HPDE6-E6E7 (cell line): ENCODE measurements around the gene ST8SIA1.
"Not testable (repeated sequence)": the region's sequence is repeated elsewhere in the genome, so short reads cannot be mapped to it uniquely, and the experiment has no call there.

Experiments used
- DNase-seq: peaks from one replicate; pipeline ENCODE4 v3.0.0; 2011; ENCODE audit warnings: missing footprints; ENCODE audit errors: extremely low spot score

Gene ST8SIA1

GRCh38 chr12:22172501-22172900 lies 162.0 kb downstream of the ST8SIA1 start:
- no peak for DNase-seq

GRCh38 chr12:22169376-22169775 lies 165.1 kb downstream of the ST8SIA1 start:
- DNase-seq, result no peak

DNA sequence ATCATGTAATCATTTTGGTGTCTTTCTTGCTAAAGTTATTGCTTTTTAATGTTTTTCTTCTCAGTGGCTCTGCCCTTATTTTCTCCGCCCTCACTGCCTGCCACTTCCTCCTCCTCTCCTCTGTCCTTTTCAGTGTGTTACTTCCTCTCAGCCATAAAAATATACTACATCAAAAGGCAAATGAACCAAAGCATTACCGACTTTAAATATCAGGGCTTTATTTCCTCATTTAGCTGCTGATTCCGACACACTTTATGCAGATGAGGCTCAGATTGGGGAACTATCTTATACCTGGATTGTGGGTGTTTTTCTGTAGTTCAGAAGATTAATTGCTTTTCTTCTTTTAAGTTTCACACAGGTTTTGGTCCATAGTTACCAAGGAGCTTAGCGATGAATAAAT lies 170.4 kb downstream of the ST8SIA1 start:
- no peak for DNase-seq

DNA sequence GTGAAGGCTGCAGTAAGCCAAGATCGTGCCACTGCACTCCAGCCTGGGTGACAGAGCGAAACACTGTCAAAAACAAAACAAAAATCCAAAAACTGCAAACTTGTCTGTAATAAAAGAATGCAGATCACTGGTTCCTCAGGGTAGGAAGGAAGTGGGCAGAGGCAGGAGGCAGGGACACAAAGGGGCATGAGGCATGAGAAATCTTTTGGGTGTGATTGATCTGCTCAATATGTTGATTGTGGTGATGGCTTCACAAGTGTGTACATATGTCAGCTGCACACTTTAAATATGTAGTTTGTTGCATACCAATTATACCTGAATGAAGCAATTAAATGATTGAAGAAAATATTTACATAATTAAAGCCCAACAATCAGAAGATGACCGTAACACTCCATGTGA lies 170.9 kb downstream of the ST8SIA1 start:
- DNase-seq, result no peak

DNA sequence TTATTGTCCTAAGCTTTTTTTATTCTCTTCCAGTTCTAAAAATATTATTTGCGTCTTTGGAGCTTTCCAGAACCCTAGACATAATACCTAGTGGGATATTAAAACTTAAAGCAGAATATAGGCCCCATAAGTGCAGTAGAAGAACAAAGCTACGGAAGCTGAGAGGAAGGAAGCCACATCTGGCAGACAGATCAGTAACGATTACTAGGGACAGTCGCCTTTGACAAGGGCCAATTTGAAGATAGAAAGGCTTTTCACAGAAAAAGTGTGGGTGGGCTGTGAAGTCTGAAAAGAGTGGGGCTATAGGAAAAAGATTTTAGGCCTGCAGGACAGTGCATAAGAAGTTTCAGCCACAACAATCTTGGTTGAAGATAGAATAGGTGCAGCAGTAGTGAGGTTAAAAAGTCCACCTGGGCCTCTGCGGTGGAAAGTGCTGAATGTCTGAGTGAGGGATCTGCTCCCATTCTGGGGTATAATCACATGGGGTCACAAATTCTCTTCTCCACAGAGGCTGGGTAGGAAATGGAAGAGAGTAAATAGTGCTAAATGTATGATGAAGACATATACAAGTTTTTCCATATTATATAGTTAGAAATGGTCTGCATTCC lies 174.0 kb downstream of the ST8SIA1 start:
- DNase-seq, result no peak

- not testable (repeated sequence) for DNase-seq
These were observed 185.2 kb downstream of the ST8SIA1 start for GRCh38 chr12:22149286-22149685.

DNA sequence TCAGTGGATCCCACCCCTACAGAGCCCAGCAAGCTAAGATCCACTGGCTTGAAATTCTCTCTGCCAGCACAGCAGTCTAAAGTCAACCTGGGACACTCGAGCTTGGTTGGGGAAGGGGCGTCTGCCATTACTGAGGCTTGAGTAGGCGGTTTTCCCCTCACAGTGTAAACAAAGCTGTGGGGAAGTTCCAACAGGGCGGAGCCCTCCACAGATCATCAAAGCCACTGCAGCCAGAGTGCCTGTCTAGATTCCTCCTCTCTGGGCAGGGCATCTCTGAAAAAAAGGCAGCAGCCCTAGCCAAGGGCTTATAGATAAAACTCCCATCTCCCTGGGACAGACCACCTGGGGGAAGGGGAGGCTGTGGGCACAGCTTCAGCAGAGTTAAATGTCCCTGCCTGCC lies 187.8 kb downstream of the ST8SIA1 start:
- DNase-seq, result not testable (repeated sequence)
